GM19043 (cell line): ENCODE results near the gene SEPTIN12.

Experiments used
- ATAC-seq: cut with Tn5 transposase; IDR thresholded peaks from one replicate; pipeline ENCODE4 v1.9.1; 2021; ENCODE audit warnings: low read depth; ENCODE audit not compliant: unreplicated experiment

The SEPTIN12 gene

GRCh38 chr16:4734063-4734729 lies 53.9 kb downstream of the SEPTIN12 start, which contains the start of the genes ANKS3 and DNAAF8:
ANKS3 (minus strand) TSS chr16:4734271; CDS start chr16:4730149, 4,122 bp downstream.
DNAAF8 (plus strand) TSS chr16:4734537; CDS start chr16:4736515, 1,978 bp downstream.
- ATAC-seq, result peak; percentile 65

GRCh38 chr16:4733747-4734062 lies 54.4 kb downstream of the SEPTIN12 start:
- no peak for ATAC-seq

- ATAC-seq, result no peak
Measured at GRCh38 chr16:4733211-4733742, 54.9 kb downstream of the SEPTIN12 start.

- no peak for ATAC-seq
Measured at GRCh38 chr16:4729876-4730275, 58.3 kb downstream of the SEPTIN12 start.

- no peak for ATAC-seq
Measured at GRCh38 chr16:4728676-4729075, 59.5 kb downstream of the SEPTIN12 start.
